ENCODE data around the gene HMGXB4. TPM values are rescaled to one million over a fixed set of nuclear protein-coding genes. Genes with fewer than 3 reads are reported as not detected.
A peak's percentile ranks its signal among the peaks of the same experiment; 100 is the strongest.

The HMGXB4 gene
- total RNA-seq, 1 donor from 2014 or later: 32.7 TPM

- H3K4me3 Mint-ChIP-seq: no peak overlapping the region
- TF ChIP-seq CTCF (conservative IDR thresholded peaks at IDR 0.05): no peak
- H3K9me3 Mint-ChIP-seq: no peaks in the 10 kb centered on the region
- no peak overlapping the region for H3K27ac Mint-ChIP-seq
- H3K27me3 Mint-ChIP-seq: no peaks in the 10 kb centered on the region
- peaks cover 3% of the 10 kb centered on the region for H3K36me3 Mint-ChIP-seq
- H3K4me1 Mint-ChIP-seq (ENCODE audit: unreplicated experiment): no peaks in the 10 kb centered on the region
- DNase-seq (ENCODE audit: extremely low spot score, unreplicated experiment): no peak
Measured at GRCh38 chr22:35326854-35327562, 69.7 kb downstream of the HMGXB4 start.

GRCh38 chr22:35327690-35328471, 70.6 kb downstream of the HMGXB4 start:
- no peak for TF ChIP-seq CTCF (conservative IDR thresholded peaks at IDR 0.05)
- H3K4me1 Mint-ChIP-seq (ENCODE audit: unreplicated experiment): no peaks in the 10 kb centered on the region
- no peak overlapping the region for H3K27ac Mint-ChIP-seq
- H3K27me3 Mint-ChIP-seq: no peaks in the 10 kb centered on the region
- no peak overlapping the region for H3K4me3 Mint-ChIP-seq
- H3K9me3 Mint-ChIP-seq: no peaks in the 10 kb centered on the region
- DNase-seq (ENCODE audit: extremely low spot score, unreplicated experiment): no peak
- H3K36me3 Mint-ChIP-seq: peaks cover 3% of the 10 kb centered on the region

- Mint-ChIP-seq H3K4me1 (ENCODE audit: unreplicated experiment) (no peaks in the 10 kb centered on the region), H3K36me3 (peaks cover 3% of the 10 kb centered on the region), H3K4me3 (no peak overlapping the region), H3K27me3 (no peaks in the 10 kb centered on the region), H3K9me3 (no peaks in the 10 kb centered on the region), H3K27ac (no peak overlapping the region)
- no peak for DNase-seq (ENCODE audit: extremely low spot score, unreplicated experiment)
- TF ChIP-seq CTCF (conservative IDR thresholded peaks at IDR 0.05): no peak
Measured at GRCh38 chr22:35328472-35328885, 71.2 kb downstream of the HMGXB4 start.

GRCh38 chr22:35329114-35329847, 72.0 kb downstream of the HMGXB4 start:
- peak; percentile 13 for TF ChIP-seq CTCF (conservative IDR thresholded peaks at IDR 0.05)
- DNase-seq (ENCODE audit: extremely low spot score, unreplicated experiment): no peak
- H3K4me3 Mint-ChIP-seq: no peak overlapping the region
- H3K4me1 Mint-ChIP-seq (ENCODE audit: unreplicated experiment): peaks cover 5% of the 10 kb centered on the region
- no peak overlapping the region for H3K27ac Mint-ChIP-seq
- H3K27me3 Mint-ChIP-seq: no peaks in the 10 kb centered on the region
- peaks cover 3% of the 10 kb centered on the region for H3K36me3 Mint-ChIP-seq
- H3K9me3 Mint-ChIP-seq: no peaks in the 10 kb centered on the region

- no peak for TF ChIP-seq CTCF (conservative IDR thresholded peaks at IDR 0.05)
- peak overlapping the region; percentile 50 for H3K27ac Mint-ChIP-seq
- H3K9me3 Mint-ChIP-seq: no peaks in the 10 kb centered on the region
- no peak for DNase-seq (ENCODE audit: extremely low spot score, unreplicated experiment)
- H3K36me3 Mint-ChIP-seq: peaks cover 3% of the 10 kb centered on the region
- H3K4me3 Mint-ChIP-seq: no peak overlapping the region
- H3K27me3 Mint-ChIP-seq: no peaks in the 10 kb centered on the region
- peaks cover 5% of the 10 kb centered on the region for H3K4me1 Mint-ChIP-seq (ENCODE audit: unreplicated experiment)
Measured at GRCh38 chr22:35330258-35330861, 73.1 kb downstream of the HMGXB4 start.

Measured in type B pancreatic cell (in vitro differentiated cells).